Astrocyte of the spinal cord (primary cell): Measurements from ENCODE around the gene CATSPERD.
A peak's percentile ranks its signal among the peaks of the same experiment; 100 is the strongest.

Experiments
- DNase-seq: peaks from one replicate; pipeline ENCODE4 v3.0.0; 2011; ENCODE audit warnings: low read depth, low spot score
- H3K4me3 ChIP-seq: 2 replicates; pipeline ENCODE4 v1.5.1; 2011; ENCODE audit warnings: low read depth, mild to moderate bottlenecking, low read length, moderate library complexity
- CTCF ChIP-seq: IDR thresholded peaks from 2 replicates; pipeline ENCODE4 v1.5.1; 2012; ENCODE audit warnings: low read depth, mild to moderate bottlenecking, low read length, inconsistent platforms
- in situ Hi-C: cut with HindIII; loops from 2 replicates; pipeline ENCODE4 v1.10.0; 2017; ENCODE audit warnings: low sequenced_read_pairs

The CATSPERD gene

DNA sequence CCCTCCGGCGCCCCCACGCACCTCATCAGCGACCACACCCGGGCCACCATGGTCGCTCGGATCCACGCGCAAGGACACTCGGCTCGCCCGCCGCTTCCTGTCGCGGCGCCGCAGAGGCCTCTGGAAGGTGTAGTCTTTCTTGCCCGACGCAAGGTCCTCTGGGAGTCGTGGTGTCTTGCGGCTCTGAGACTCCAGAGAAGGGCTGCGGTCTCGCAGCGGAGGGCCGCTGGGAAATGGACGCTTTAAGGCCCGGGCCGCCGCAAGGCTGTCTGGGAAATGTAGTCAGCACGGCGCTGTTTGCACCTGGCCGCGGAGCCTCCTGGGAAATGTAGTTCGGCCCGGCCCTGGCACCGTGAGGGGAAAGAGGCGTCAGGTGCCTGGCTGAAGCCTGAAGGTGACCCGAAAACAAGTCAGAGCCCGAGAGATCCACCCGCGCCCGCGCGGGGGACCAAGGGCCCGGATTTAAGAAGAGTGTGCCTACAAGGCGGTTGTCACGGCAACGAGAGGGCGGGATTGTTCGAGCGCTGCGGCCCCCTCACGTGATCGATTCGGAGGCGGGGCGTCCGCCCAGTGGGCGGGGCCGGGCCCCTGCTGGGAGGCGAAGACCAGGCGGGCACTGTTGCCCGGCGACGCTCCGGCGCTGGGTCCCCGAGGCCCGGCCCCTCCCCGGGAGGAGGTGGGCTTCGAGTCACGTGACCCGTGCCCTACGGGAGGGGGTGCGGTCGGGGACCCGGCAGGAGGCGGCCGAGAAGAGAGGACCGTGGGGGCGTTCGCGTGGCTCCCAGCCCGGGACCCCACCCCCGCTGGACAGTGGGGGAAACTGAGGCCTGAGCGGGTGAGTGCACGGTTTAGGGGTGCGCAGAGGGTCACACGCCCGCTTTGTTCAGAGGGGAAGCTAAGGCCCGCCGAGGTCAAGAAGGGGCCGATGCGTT is 39.7 kb upstream of the CATSPERD start, which contains the start of the genes HSD11B1L and MICOS13:
Gene HSD11B1L, plus strand, starts transcription at position 591 of the 932 bp plus-strand sequence. CDS start 3,806 bp downstream, outside the sequence.
Gene MICOS13, minus strand, starts transcription at position 80 of the 932 bp plus-strand sequence. Its CDS starts 30 bp downstream, at position 50.
- peak within 1 kb of the TSS; percentile 77 for H3K4me3 ChIP-seq
- no peak for TF ChIP-seq CTCF
- in situ Hi-C loops: no loop called here
- peak; percentile 100 for DNase-seq

DNA sequence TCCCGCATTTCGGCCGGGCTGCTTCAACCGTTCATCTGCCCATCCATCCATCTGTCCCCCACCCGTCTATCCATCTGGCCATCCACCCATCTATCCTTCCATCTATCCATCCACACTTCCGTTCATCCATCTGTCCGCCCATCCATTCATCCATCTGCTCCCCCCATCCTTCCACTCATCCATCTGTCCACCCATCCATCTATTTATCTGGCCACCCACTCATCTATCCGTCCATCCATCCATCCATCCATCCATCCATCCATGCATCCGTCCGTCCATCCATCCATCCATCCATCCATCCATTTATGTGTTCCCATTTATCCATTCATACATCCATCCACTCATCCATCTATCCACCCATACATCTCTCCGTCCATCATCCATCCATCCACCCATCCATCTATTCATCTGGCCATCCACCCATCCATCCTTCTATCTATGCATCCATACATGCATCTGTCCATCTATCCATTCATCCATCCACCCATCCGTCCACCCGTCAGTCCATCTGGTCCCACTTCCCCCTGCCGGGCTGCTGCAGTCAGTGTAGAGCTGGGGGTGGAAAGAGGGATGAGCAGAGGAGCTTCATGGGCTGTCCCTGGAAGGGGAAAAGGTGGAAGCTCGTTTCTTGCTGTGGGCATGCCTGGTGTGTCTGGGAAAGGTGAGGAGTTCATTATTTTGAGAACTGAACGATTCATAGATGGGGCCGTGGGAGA is 38.9 kb upstream of the CATSPERD start:
- no peak for TF ChIP-seq CTCF
- DNase-seq: no peak
- H3K4me3 ChIP-seq: peak overlapping the region; percentile 77
- in situ Hi-C loops: no loop called here

DNA sequence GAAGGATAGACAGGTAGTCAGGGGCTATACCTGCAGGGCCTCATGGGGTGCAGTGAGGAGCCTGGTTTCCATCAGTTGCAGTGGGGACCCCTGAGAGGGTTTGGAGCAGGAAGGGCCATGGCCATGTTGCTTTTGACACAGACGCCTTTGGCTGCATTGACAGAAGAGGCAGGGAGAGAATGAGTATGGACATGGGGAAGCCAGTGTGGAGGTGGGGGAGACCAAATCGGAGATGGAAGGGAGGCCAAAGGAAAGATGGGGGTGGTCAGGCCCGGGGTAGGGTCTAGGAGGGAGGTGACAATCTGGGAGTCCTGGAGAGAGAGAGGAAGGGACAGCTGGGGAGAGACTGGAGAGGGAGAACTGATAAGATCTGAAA is 38.3 kb upstream of the CATSPERD start:
- in situ Hi-C loops: no loop called here
- DNase-seq: no peak
- TF ChIP-seq CTCF: no peak
- H3K4me3 ChIP-seq: no peak overlapping the region

- in situ Hi-C loops: no loop called here
- TF ChIP-seq CTCF: no peak
- no peak for DNase-seq
- no peak overlapping the region for H3K4me3 ChIP-seq
Observed at GRCh38 chr19:5683177-5683886, 37.1 kb upstream of the CATSPERD start.

DNA sequence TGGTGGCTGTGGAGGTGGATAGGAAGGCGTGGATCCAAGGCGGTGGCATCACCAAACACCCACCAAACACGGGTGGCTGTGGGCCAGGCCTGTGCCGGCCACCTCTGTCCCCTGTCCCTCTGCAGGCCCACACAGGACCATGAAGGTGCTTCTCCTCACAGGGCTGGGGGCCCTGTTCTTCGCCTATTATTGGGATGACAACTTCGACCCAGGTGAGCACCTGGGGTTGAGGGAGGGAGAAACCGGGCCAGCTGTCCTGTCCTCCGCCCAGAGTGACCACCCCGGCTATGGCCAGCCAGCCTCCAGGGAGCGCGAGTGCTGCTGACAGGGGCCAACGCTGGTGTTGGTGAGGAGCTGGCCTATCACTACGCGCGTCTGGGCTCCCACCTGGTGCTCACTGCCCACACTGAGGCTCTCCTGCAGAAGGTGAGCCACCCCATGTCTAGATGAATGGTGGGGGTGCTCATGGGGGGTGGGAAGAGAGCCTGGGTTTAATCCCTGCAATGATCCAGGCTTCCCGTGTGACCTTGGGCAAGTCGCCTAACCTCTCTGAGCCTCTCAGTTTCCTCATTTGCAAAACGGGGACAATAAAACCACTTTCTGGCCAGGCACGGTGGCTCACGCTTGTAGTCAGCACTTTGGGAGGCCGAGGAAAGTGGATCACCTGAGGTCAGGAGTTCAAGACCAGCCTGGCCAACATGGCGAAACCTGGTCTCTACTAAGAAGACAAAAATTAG is 35.6 kb upstream of the CATSPERD start:
- in situ Hi-C loops: no loop called here
- TF ChIP-seq CTCF: no peak
- DNase-seq: no peak
- H3K4me3 ChIP-seq: no peak overlapping the region

DNA sequence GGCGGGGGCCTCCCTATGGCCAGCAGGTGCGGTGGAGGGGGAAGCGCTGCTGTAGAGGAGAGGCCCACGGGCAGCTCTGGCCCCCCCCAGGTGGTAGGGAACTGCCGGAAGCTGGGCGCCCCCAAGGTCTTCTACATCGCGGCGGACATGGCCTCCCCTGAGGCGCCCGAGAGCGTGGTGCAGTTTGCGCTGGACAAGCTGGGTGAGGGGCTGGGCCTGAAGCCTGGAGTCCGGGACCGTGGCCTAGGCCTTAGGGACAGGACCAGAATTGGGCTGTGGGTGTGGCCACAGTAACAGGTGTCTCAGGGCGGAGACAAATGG is 34.2 kb upstream of the CATSPERD start:
- H3K4me3 ChIP-seq: peak overlapping the region; percentile 41
- TF ChIP-seq CTCF: no peak
- DNase-seq: no peak
- in situ Hi-C loops: no loop called here
